Measurements from ENCODE around the gene LRP2. TPM values are rescaled to one million over a fixed set of nuclear protein-coding genes. Genes with fewer than 3 reads are reported as not detected.

The LRP2 gene
- polyA plus RNA-seq, 12 donors, result 0.04 to 1.00 (median 0.28) TPM; not detected in 2

DNA sequence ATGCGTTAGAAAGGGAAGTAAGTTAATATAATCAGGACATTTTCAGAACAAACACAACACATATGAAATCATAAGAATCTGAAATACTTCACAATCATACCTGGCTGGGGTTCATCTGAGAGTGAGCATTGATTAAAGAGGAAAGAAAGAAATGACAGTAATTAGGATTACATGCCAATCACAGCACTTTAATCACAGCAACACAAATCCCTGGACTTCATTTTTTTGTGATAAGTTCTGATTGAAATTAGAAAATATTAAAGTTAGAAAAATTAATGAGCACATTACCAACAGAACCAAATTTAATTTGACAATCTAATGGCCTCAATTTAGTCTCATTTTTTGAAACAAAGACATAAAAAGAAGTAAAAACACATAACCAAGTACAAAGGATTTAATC is 121.9 kb downstream of the LRP2 start:
- DNase-seq, result no peak

DNA sequence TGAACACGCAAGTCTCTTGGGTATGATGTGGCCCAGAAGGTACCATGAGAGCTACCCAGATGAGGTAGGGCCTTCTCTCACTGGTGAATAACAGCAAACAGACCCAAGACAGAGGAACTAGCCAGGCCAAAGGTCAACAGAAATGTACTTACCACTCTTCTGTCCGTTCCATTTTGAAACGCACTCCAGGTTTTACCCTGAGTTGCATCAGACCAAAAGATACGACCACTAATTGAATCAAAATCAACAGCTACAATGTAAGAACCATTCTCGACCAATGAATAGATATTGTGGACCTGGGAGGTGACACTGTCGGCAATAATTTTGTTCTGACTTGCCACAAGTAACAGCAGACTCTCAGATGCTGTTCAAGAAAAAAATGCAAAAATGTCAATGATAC is 124.4 kb downstream of the LRP2 start:
- no peak for DNase-seq

DNA sequence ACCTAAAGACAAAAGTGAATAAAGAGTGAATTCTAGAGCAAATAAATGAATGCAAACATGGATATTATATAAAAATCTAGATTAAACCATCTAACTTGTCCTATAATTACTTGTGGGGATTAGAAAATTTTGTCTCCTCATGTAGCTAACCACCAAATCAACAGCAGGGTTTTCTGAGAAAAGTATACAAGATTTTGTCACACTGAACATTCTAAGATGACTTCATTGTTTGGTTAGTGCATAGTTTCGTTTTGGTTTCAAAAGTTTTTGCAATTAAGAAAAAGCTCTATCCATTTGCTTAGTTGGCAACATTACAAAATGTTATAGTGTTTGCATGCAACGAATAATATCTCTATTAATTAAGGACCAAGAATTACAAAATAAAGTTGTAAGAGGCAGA is 125.0 kb downstream of the LRP2 start:
- no peak for DNase-seq

DNA sequence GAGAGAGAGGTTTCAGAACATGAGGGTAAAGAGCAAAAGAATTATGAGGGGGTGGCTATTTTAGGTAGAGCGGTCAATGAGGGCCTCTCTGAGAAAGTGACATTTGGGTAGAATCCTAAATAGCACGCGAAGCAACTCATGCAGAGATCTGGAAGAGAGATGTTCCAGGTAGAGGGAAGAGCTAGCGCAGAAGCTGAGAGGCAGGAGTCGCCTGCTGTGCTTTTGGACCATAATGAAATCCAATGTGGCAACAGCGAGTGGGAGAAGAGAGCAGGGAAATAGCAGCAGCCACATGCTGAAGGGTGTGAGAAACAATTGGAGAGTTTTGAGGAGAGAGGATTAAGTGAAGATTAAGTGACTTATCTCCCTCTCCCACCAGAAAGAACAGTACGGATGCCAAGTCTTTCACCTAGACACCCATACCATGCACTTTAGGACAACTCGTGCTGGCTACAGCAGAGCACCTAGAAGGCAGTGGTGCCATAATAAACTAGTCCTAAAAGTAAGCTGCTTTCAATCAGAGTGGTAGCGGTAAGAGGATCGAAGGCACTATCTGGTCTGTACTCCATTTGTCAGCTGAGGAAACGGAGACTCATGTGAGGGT is 129.7 kb downstream of the LRP2 start:
- no peak for DNase-seq

DNA sequence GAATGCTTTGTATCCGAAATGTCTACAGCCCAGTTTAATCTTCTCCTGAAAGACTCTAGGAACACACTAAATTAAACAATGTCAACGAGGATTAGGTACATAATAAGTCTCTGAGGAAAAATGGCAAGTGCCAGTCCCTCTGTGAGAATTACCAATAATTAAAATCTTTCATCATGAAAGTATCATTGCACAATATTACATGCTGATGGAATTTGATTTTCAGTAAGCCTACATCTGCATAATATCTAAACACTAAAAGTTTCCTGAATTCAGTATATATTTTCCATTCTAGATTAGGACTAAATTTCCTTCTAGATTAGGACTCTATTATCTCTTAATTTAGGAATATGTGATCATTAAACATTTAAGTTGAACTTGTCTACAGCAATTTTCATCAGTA is 132.1 kb downstream of the LRP2 start:
- DNase-seq, result no peak

- DNase-seq, result no peak
Observed at GRCh38 chr2:169229590-169229989, 132.7 kb downstream of the LRP2 start.

- no peak for DNase-seq
Observed at GRCh38 chr2:169225906-169226305, 136.4 kb downstream of the LRP2 start.

DNA sequence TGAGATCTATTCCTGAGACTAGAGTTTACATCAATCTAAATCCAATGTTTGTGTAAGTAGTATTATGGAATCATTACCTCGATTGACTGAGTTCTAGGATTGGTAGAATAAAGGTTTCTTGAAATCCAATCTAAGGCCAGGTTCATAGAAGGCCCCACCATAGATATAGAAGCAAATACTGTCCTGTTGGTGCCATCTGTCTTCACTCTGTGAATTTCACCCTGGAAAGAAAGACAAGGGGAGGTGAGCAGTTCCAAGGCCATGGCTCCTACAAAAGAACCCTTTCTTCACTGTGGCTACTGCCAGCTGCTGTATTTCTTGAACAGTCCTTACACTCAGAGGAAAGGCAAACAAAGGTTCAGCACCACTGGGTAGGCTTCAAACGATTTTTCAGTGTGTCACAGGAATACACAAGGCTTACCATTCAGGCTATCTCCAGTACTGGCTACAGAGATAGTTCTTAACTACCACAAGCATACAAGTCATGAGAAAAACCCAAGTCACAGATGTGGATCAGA is 137.0 kb downstream of the LRP2 start:
- no peak for DNase-seq

DNA sequence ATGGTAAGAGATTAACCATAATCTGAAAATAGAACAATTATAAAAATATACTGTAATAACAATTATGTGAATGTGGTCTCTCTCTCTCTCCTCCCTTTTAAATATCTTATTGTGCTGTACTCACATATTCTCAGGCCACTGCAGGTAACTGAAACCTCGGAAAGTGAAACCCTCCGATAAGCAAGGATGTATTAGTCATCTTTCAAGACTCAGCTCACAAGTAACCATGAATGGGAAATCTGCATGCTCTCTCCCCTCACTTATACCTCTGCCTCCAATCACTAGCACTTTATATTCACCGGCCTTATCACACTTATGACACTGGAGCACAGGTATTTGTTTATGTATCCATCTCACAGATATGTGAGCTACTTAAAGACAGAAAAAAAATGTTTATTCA is 139.7 kb downstream of the LRP2 start:
- DNase-seq, result no peak

DNA sequence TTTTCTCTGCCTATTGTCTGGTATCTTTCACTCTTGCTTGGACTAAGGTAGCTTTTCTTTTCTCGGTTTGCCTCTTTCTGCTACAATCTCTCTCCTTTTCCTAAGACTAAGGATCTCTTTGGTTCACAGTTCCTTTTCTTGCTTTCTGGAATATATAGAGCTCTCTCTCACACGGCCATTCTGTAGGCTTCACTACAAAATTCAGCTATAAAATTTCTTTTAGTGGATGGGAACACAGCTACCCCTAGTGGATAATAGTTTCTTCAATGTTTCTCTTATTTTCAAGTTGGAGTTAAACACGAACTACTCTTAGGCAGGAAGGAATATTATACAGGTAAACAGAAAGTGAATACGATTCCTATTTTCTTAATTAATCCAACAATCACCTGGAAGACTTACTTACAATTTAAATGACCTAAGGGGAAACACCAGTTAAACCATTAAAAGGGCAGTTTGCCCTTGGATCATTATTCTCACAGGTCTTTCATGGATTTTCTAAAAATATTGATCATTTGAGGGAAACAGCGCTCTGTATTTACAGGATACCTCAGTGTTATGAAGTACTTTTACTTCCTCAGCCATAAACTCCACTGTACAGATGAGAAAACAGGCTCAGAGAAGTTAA is 140.5 kb downstream of the LRP2 start:
- peak; percentile 14 for DNase-seq

- no peak for DNase-seq
Observed at GRCh38 chr2:169210917-169211316, 151.4 kb downstream of the LRP2 start.

- no peak for DNase-seq
Observed at GRCh38 chr2:169208026-169208425, 154.3 kb downstream of the LRP2 start.

DNA sequence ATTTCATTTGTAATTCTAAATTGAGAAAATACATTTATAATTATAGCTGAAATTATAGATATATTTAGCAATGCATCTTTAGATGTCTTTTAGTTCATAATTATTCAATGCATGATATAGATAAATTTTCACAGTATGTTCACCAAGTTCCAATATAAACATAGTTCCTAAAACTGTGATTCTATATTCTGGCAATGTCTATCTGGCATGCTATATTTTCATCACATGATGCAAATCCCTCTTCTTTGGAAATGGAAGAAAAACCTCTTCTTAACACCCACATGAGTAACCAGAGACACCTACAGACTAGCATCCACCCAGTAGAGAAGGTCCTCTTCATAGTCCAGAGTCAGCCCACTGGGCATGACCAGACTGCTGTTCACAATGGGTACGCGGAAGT is 157.2 kb downstream of the LRP2 start:
- no peak for DNase-seq

DNA sequence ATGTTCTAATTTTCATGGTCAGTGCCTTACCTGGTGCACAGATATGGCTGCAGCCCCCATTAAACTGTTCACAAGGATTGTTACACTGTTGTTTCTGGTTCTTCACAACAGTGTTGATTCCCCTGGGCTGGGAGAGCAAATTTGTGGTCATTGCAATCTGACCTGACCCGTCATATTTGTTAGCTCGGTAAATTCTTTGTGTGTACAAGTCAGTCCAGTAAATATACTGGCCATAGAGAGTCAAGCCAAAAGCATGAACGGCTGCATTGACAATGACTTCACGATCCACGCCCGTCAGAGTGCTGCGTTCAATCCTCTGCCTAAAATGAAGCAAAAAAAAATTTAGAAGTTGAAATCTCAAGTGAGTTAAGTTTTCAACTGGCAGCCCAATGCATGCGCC is 158.4 kb downstream of the LRP2 start:
- DNase-seq, result no peak

DNA sequence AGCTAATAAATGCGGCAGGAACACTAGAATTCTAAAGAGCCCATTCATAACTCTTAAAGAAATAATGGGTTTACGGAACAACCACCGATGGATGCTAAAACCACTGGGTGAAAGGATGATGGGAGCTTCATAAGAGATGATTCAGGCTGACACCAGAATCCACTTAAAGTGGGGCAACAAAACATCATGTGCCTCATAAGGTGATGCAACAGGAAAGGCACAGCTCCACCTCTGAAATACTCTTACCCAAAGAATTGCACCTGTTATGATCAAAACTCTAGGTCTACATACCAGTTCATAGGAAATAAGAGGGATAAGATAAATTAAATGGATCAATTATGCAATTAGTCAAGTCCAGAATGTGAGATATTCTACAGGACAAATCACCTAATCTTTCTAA is 161.6 kb downstream of the LRP2 start:
- no peak for DNase-seq

- DNase-seq, result no peak
Observed at GRCh38 chr2:169193618-169194017, 168.7 kb downstream of the LRP2 start.

DNA sequence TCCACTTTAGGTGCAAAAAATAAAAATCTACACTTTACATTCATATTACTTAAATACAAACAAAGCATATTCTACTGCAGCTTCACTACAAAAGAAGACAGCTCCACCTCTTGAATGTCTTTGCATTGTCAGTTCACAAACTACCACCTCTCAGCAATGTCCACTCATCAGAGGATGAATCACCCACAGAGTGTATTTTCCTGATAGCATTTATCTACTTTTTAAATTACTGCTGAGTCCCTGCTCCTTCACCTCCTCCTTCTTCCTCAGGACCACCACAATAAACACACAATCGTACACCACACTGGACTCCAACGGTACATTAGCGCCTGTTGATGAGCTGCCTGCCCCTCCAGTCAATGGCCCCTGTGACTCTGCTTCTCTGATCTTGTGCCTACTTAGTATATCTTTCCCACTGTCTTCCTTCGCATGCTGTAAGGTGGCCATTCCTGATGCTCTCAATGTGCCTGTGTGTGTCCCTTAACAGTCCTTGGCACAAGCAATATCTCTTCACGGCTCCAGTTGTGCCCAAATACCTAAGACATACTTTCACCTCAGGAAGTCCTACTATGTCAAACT is 172.0 kb downstream of the LRP2 start:
- no peak for DNase-seq

DNA sequence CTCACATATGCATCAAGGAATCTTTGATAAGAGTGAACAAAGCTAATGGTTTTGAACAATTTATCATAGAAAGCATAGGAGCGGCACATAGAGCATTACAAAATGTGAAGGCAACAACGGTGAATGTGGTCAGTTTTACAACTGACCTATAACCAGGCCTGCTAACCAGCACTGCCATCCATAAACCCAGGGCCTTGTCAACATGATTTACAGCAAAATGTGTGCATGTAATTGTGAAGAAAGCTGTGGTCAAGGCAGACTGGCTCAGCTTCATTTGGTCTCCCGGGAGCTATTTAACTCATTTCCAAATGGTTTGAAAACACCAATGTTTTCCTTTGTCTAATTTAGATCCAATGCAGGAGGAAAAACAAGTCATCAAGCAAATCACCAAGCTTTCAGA is 173.2 kb downstream of the LRP2 start:
- DNase-seq, result no peak

- no peak for DNase-seq
Observed at GRCh38 chr2:169185711-169186110, 176.6 kb downstream of the LRP2 start.

GRCh38 chr2:169184074-169184473 is 178.3 kb downstream of the LRP2 start:
- no peak for DNase-seq

DNA sequence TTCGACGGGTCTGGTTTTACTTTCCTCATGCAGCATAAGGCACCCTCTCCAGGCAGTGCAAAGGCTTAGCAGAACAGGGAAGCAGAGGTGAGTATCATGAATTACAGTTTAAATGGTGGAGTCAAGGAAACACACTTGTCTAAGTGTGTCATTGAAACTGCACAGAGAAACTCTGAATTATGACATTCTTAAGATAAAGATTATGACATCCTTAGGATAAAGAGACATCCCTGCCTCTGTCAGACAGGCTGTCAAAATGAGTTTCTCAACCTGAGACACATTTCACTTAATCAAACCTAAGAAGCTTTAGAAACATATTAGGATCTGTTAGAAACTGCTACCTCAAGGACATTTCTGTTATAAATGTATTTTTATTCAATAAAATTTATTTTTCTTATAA is 179.8 kb downstream of the LRP2 start:
- DNase-seq, result no peak

DNA sequence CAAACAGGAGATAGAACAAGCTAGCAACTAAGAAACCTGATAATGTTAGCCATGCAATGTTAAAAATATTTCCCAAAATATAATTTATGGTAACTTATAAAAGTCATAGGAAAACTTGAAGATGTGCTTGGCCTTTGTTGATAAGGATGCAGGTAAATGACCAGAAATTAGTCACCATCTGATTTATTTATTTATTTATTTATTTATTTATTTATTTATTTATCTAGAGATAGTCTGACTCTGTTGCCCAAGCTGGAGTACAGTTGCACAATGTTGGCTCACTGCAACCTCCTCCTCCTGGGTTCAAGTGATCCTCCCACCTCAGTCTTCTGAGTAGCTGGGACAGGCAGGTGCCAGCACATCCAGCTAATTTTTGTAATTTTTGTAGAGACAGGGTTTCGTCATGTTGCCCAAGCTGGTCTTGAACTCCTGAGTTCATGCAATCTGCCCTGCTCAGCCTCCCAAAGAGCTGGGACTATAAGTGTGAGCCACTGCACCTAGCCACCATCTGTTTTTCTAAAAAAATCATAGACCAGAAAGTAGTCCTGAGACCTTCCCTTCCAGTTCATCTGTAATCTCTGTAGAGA is 183.4 kb downstream of the LRP2 start:
- DNase-seq, result no peak

DNA sequence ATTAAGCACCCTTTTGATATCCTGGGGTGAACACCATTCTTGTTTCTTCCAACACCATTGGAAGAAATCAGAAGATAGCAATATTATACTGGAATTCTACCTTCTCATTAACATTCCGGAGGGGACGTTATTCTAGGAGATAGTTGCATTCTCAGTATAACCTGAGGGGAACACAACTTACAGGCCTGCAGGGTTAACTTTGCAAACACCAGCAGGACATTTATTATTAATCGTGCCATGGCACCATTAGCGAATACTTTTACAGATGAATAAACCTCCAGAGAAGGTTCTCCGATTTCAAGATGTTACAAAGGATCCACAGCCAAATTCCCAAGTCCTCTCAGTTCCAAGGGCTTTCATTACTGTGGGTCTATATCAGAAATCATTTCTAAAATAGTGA is 184.0 kb downstream of the LRP2 start:
- DNase-seq, result no peak

All from muscle of arm (tissue), 12 donors.